ENCODE measurements around the gene TNFRSF21. TPM values are rescaled to one million over a fixed set of nuclear protein-coding genes. Genes with fewer than 3 reads are reported as not detected.

Gene TNFRSF21
- total and polyA plus RNA-seq, 2 of the 8 experiments (the other 6 are each of a cell fraction or from before 2014, with no cell fraction given), result 16.4 to 52.7 TPM

- no peak overlapping the region for H4K8ac ChIP-seq (ENCODE audit: extremely low read depth, insufficient read depth, low read length)
- no peak overlapping the region for H4K5ac ChIP-seq (ENCODE audit: insufficient read length, low read depth, low read length)
- no peak overlapping the region for H2BK15ac ChIP-seq (ENCODE audit: low read length)
- H2AK5ac ChIP-seq (ENCODE audit: low read depth, low read length), result no peak overlapping the region
- peaks cover 6% of the 10 kb centered on the region in 2 experiments for H4K20me1 ChIP-seq (replicated peaks in 1 of 2; ENCODE audit: control insufficient read depth in 1 of 2, insufficient read depth in 2 of 2, low read length in 2 of 2)
- no peak overlapping the region for H2BK20ac ChIP-seq (ENCODE audit: low read length)
- H3K79me2 ChIP-seq (ENCODE audit: control insufficient read depth in 1 of 2, insufficient read depth in 2 of 2, low read length in 2 of 2), result peaks cover 53 to 100% of the 10 kb centered on the region in 2 experiments
- no peak for FAIRE-seq
- no peak overlapping the region for H3K18ac ChIP-seq (ENCODE audit: extremely low read depth, low read length)
- H4K91ac ChIP-seq (replicated peaks; ENCODE audit: insufficient read length, low read length), result no peak overlapping the region
- H2BK120ac ChIP-seq (replicated peaks; ENCODE audit: low read depth, low read length), result no peak overlapping the region
- H3K23me2 ChIP-seq (ENCODE audit: low read depth, low read length), result no peaks in the 10 kb centered on the region
- no peak for DNase-seq (ENCODE audit: low read depth in 1 of 2, low spot score in 2 of 2)
- H3K56ac ChIP-seq (replicated peaks; ENCODE audit: insufficient read length, low read depth, low read length), result no peak overlapping the region
- H3K23ac ChIP-seq (ENCODE audit: insufficient read length), result no peak overlapping the region
- no peak overlapping the region for H3K9ac ChIP-seq (replicated peaks in 1 of 4; ENCODE audit: extremely low read depth in 1 of 4, low read depth in 3 of 4, low read length in 3 of 4)
- 76% methylated on average over 4 of the region's 4 CpGs; no CpG with 5 or more reads in 1 of the 2 experiments for WGBS, 2 experiments (ENCODE audit: extremely low coverage in 1 of 2, insufficient coverage in 1 of 2, insufficient read length in 1 of 2, insufficient replicate concordance in 2 of 2, low coverage in 1 of 2, low lambda C conversion rate in 2 of 2, missing lambda C conversion rate in 1 of 2)
- H2AFZ ChIP-seq (ENCODE audit: low read length), result no peak overlapping the region
- H3K27ac ChIP-seq (ENCODE audit: low read depth, low read length), result no peak overlapping the region
- H3K4me1 ChIP-seq (replicated peaks in 1 of 4; ENCODE audit: control insufficient read depth in 3 of 4, insufficient read depth in 4 of 4, low read length in 3 of 4), result peaks cover 0 to 12% (median 7%) of the 10 kb centered on the region in 4 experiments; a peak in 4 of 7 replicates
- H3K27me3 ChIP-seq (replicated peaks in 1 of 4; ENCODE audit: control insufficient read depth in 3 of 4, extremely low read depth in 1 of 4, insufficient read depth in 3 of 4, low read length in 3 of 4), result no peaks in the 10 kb centered on the region
- no peak overlapping the region for H2BK12ac ChIP-seq (ENCODE audit: low read depth, low read length)
- peaks cover 4% of the 10 kb centered on the region; the same call in 1 of the 2 replicates for H3K79me1 ChIP-seq (ENCODE audit: low read depth, low read length)
- ChIA-PET POLR2A (ENCODE audit: partially characterized antibody) (no interaction called here), CTCF (ENCODE audit: partially characterized antibody) (interaction anchor here (1.0 to 1.7 kb wide), 2 partner anchors 48 to 204 kb away, joined by 3 to 6 read pairs; no protein-coding TSS in a partner anchor)
- no peak overlapping the region for H3K14ac ChIP-seq (ENCODE audit: insufficient read length)
- H3K4ac ChIP-seq (replicated peaks; ENCODE audit: insufficient read length, low read depth, low read length), result no peak overlapping the region
- no peak overlapping the region for H3K4me2 ChIP-seq (ENCODE audit: insufficient read depth in 1 of 2, low read depth in 2 of 2, low read length in 2 of 2)
- H3K4me3 ChIP-seq (ENCODE audit: extremely low read depth in 1 of 4, insufficient read depth in 2 of 4, low read depth in 3 of 4, low read length in 4 of 4), result no peak overlapping the region
- no peaks in the 10 kb centered on the region for H3K9me3 ChIP-seq (ENCODE audit: insufficient read depth in 2 of 2, low read depth in 1 of 2, low read length in 1 of 2)
- H3K36me3 ChIP-seq (ENCODE audit: control insufficient read depth in 2 of 4, insufficient read depth in 4 of 4, low read length in 3 of 4), result no peaks in the 10 kb centered on the region; a peak in 1 of 8 replicates
- H2BK5ac ChIP-seq (ENCODE audit: low read depth, low read length), result no peak overlapping the region
- TF ChIP-seq SIN3A (conservative IDR thresholded peaks at IDR 0.05 in 1 of 2, IDR thresholded peaks at IDR 0.05 in 1 of 2; ENCODE audit: low read depth in 1 of 2, low read length in 2 of 2) (no peak), HDAC2 (IDR thresholded peaks at IDR 0.05; ENCODE audit: borderline replicate concordance in 1 of 2, low read depth in 2 of 2, low read length in 2 of 2) (no peak), TCF12 (IDR thresholded peaks at IDR 0.05; ENCODE audit: low read depth, low read length) (no peak), HDAC6 (IDR thresholded peaks at IDR 0.05; ENCODE audit: low read depth, low read length) (no peak), BCL11A (IDR thresholded peaks at IDR 0.05; ENCODE audit: low read depth in 2 of 2, low read length in 2 of 2) (no peak), CBX5 (IDR thresholded peaks at IDR 0.05; ENCODE audit: low read depth, low read length) (no peak), USF2 (IDR thresholded peaks at IDR 0.05; ENCODE audit: low read length) (no peak), ATF3 (IDR thresholded peaks at IDR 0.05; ENCODE audit: insufficient read depth, low read depth, low read length) (no peak), GABPA (IDR thresholded peaks at IDR 0.05; ENCODE audit: borderline replicate concordance, insufficient read depth, low read length) (no peak), POLR2A (IDR thresholded peaks at IDR 0.05; ENCODE audit: control extremely low read depth in 1 of 2, low read depth in 2 of 2, low read length in 2 of 2) (no peak), JUND (IDR thresholded peaks at IDR 0.05; ENCODE audit: low read length) (no peak), FOSL1 (IDR thresholded peaks at IDR 0.05; ENCODE audit: insufficient read depth, low read depth, low read length) (no peak)
Measured at GRCh38 chr6:47301441-47301840, 8.3 kb downstream of the TNFRSF21 start.
